Erythroblast (primary cell): Measurements from ENCODE around the gene ASPDH.

ENCODE experiments used
- GATA1 ChIP-seq: IDR thresholded peaks from 2 replicates; pipeline ENCODE4 v1.6.1; 2011; ENCODE audit warnings: low read depth, mild to moderate bottlenecking, control low read depth, low read length, moderate library complexity
- POLR2A ChIP-seq: IDR thresholded peaks from 2 replicates; pipeline ENCODE4 v1.6.1; 2011; ENCODE audit warnings: mild to moderate bottlenecking, low read length

DNA sequence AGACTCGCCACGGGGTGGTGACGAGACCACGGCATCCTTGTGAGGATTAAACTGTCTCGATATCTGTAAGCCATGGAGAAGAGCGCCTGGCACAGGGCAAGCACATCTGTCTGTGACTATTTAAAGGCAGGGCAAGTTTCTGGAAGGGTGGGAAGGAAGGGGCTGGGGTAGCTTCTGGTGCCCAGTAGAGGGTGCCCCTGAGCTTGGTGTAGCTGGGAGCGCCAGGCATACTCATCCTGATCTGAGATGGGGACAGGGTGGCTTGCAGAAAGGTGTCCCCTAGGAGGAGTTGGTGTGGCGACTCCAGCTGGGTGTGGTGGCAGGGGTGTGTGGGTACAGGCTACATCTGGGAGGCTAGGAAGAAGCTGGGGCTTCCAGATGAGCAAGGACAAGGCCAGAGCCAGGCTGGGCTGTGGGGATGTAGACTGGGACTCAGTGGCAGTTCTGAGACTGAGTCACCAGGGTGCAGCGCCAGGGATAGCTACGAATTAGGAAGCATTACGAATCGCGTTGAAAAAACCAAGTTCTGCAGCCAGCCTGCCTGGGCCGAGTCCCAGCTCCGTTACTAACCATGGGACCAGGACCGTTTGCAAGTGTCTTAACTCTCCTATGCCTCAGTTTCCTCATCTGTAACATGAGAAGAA lies 23.1 kb upstream of the ASPDH start:
- TF ChIP-seq POLR2A (no peak), GATA1 (no peak)
